GM15510 (cell line): ENCODE measurements around the gene CDH23.

Source experiments
- POLR2A ChIP-seq: IDR thresholded peaks from 3 replicates; pipeline ENCODE4 v1.6.1; 2011; ENCODE audit warnings: borderline replicate concordance; ENCODE audit not compliant: insufficient read length; ENCODE audit errors: extremely low read depth

The CDH23 gene

GRCh38 chr10:71537681-71538080 lies 141.0 kb downstream of the CDH23 start:
- no peak for TF ChIP-seq POLR2A

GRCh38 chr10:71538608-71539260 lies 142.0 kb downstream of the CDH23 start:
- no peak for TF ChIP-seq POLR2A

- TF ChIP-seq POLR2A, result no peak
Observed at GRCh38 chr10:71539442-71540118, 142.9 kb downstream of the CDH23 start.

GRCh38 chr10:71542478-71542877 lies 145.8 kb downstream of the CDH23 start:
- no peak for TF ChIP-seq POLR2A

- no peak for TF ChIP-seq POLR2A
Observed at GRCh38 chr10:71543608-71544170, 147.0 kb downstream of the CDH23 start.

- TF ChIP-seq POLR2A, result no peak
Observed at GRCh38 chr10:71545001-71545400, 148.3 kb downstream of the CDH23 start.

- no peak for TF ChIP-seq POLR2A
Observed at GRCh38 chr10:71546220-71546619, 149.5 kb downstream of the CDH23 start.

- TF ChIP-seq POLR2A, result no peak
Observed at GRCh38 chr10:71547312-71547711, 150.6 kb downstream of the CDH23 start.

- no peak for TF ChIP-seq POLR2A
Observed at GRCh38 chr10:71547876-71548846, 151.4 kb downstream of the CDH23 start.

GRCh38 chr10:71549766-71550533 lies 153.2 kb downstream of the CDH23 start:
- no peak for TF ChIP-seq POLR2A

- no peak for TF ChIP-seq POLR2A
Observed at GRCh38 chr10:71550628-71551027, 153.9 kb downstream of the CDH23 start.

- TF ChIP-seq POLR2A, result no peak
Observed at GRCh38 chr10:71551970-71552369, 155.2 kb downstream of the CDH23 start.

GRCh38 chr10:71553432-71553831 lies 156.7 kb downstream of the CDH23 start:
- TF ChIP-seq POLR2A, result no peak

- TF ChIP-seq POLR2A, result no peak
Observed at GRCh38 chr10:71554671-71555070, 158.0 kb downstream of the CDH23 start.
